Neural cell (in vitro differentiated cells): ENCODE data around the gene ARHGEF7.

Source experiments
- CTCF ChIP-seq: fragments of 450-650 bp; IDR thresholded peaks from 2 replicates; pipeline ENCODE4 v1.5.1; 2014; ENCODE audit warnings: antibody characterized with exemption, mild to moderate bottlenecking, moderate library complexity; ENCODE audit not compliant: poor library complexity, severe bottlenecking
- POLR2AphosphoS5 ChIP-seq: IDR thresholded peaks from 2 replicates; pipeline ENCODE4 v1.6.1; 2012
- REST ChIP-seq: IDR thresholded peaks from 2 replicates; pipeline ENCODE4 v1.6.1; 2012; ENCODE audit warnings: borderline replicate concordance

DNA sequence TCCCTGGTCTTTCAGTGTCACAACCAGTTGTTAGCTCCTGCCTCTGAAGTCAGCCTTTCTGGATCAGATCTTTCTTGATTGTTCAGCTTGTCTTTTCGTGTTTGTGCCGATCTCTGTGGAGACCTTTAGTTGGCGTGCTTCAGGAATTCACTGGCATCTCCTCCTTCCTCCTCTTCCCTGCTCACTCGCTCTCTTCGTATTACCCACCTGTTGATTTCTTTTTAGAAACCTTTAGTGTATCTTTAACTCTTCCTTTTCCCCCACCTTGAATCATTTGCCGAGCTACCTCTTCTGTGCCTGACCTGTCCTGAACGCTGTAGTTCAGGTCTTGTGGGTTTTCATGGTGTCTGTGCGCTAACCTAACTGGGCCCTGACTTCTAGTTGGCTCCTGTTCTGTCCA lies 141.3 kb downstream of the ARHGEF7 start:
- TF ChIP-seq CTCF (no peak), REST (no peak), POLR2AphosphoS5 (no peak)
